OCI-LY7 (cell line): ENCODE data around the gene PSKH1. TPM values are rescaled to one million over a fixed set of nuclear protein-coding genes. Genes with fewer than 3 reads are reported as not detected.

ENCODE experiments used
- BruUV-seq: library from RNA; stranded (reverse); fragments of 400-500 nt; replicated peaks from 2 replicates; lab custom pipeline; 2021; lab: Mats Ljungman, UMichigan
- CTCF ChIA-PET: fragments of 300-600 bp; sonication (Branson Sonifier 250); formaldehyde crosslinking; loops from one replicate; lab custom pipeline; 2022; ENCODE audit warnings: antibody characterized with exemption; ENCODE audit not compliant: unreplicated experiment; lab: Charles Lee
- POLR2A ChIA-PET: fragments of 300-600 bp; sonication (Branson Sonifier 250); formaldehyde crosslinking; loops from one replicate; lab custom pipeline; 2022; ENCODE audit warnings: antibody characterized with exemption; lab: Charles Lee
- DNase-seq: peaks from one replicate; pipeline ENCODE4 v3.0.0-alpha.2; 2015; ENCODE audit warnings: low spot score
- H2AFZ ChIP-seq: fragments of 200-600 bp; sonication (generic), shearing (Covaris generic); 2 replicates; pipeline ENCODE4 v1.6.1; 2014; ENCODE audit warnings: mild to moderate bottlenecking, antibody characterized with exemption, low read length, moderate library complexity
- H3K27ac ChIP-seq: fragments of 200-600 bp; sonication (generic); 2 replicates; pipeline ENCODE4 v1.5.1; 2014; ENCODE audit warnings: mixed run types, low read depth, mild to moderate bottlenecking, moderate library complexity, low read length, inconsistent platforms; ENCODE audit not compliant: poor library complexity, severe bottlenecking
- H3K36me3 ChIP-seq: fragments of 200-600 bp; sonication (generic); 2 replicates; pipeline ENCODE4 v1.6.1; 2014; ENCODE audit warnings: mild to moderate bottlenecking, antibody characterized with exemption, low read length, moderate library complexity, mixed read lengths; ENCODE audit not compliant: insufficient read depth
- H3K4me1 ChIP-seq: fragments of 200-600 bp; sonication (generic); 2 replicates; pipeline ENCODE4 v1.5.1; 2014; ENCODE audit warnings: mild to moderate bottlenecking, low read length; ENCODE audit not compliant: insufficient read depth, poor library complexity, severe bottlenecking
- H3K4me2 ChIP-seq: fragments of 200-600 bp; sonication (generic); 2 replicates; pipeline ENCODE4 v1.6.1; 2014; ENCODE audit warnings: mild to moderate bottlenecking, low read length
- H3K4me3 ChIP-seq: fragments of 200-600 bp; sonication (generic); 2 replicates; pipeline ENCODE4 v1.5.1; 2014; ENCODE audit warnings: mild to moderate bottlenecking, low read depth, low read length; ENCODE audit not compliant: poor library complexity, severe bottlenecking
- H3K79me2 ChIP-seq: fragments of 200-600 bp; sonication (generic); 2 replicates; pipeline ENCODE4 v1.6.1; 2016; ENCODE audit warnings: low read depth, mild to moderate bottlenecking, low read length, moderate library complexity, mixed read lengths; ENCODE audit not compliant: insufficient read depth
- H3K9me2 ChIP-seq: fragments of 200-600 bp; sonication (generic); 2 replicates; pipeline ENCODE4 v1.6.1; 2016; ENCODE audit warnings: mild to moderate bottlenecking, low read length, mixed read lengths; ENCODE audit not compliant: insufficient read depth
- H3K9me3 ChIP-seq: fragments of 200-600 bp; sonication (generic); 2 replicates; pipeline ENCODE4 v1.6.1; 2014; ENCODE audit warnings: mild to moderate bottlenecking, mixed run types, low read length, mixed read lengths
- H4K20me1 ChIP-seq: fragments of 200-600 bp; sonication (generic); 2 replicates; pipeline ENCODE4 v1.6.1; 2014; ENCODE audit warnings: mild to moderate bottlenecking, antibody characterized with exemption, low read length, moderate library complexity, mixed read lengths; ENCODE audit not compliant: insufficient read depth
- EZH2phosphoT487 ChIP-seq: fragments of 200-600 bp; sonication (generic); IDR thresholded peaks from 2 replicates; pipeline ENCODE4 v1.6.1; 2018; ENCODE audit warnings: low read depth, borderline replicate concordance, mild to moderate bottlenecking, mixed run types, antibody characterized with exemption, low read length, moderate library complexity, mixed read lengths
- intact Hi-C: fragments of 100-400 bp; cut with micrococcal nuclease; formaldehyde crosslinking; loops from one replicate; pipeline ENCODE4 v1.10.0; 2022; ENCODE audit not compliant: unreplicated experiment
- total RNA-seq, 2 experiments: library from RNA; depleted of rRNA in 1 of 2; stranded (reverse); fragments of >200 nt in 1 of 2; shearing (Covaris generic) in 1 of 2; gene quantifications; 2 replicates each; pipeline ENCODE4 v1.2.3, GENCODE V29; 2014 to 2022
- TF ChIP-seq, protein P1 (sequence below): fragments of 200-600 bp; sonication (generic); conservative IDR thresholded peaks from 2 replicates; pipeline ENCODE4 v1.5.1; 2014; ENCODE audit warnings: mild to moderate bottlenecking, antibody characterized with exemption, low read length, moderate library complexity, mixed read lengths

The PSKH1 gene
- total RNA-seq, 2 experiments from 2014 or later = 10.4 to 27.1 TPM

DNA sequence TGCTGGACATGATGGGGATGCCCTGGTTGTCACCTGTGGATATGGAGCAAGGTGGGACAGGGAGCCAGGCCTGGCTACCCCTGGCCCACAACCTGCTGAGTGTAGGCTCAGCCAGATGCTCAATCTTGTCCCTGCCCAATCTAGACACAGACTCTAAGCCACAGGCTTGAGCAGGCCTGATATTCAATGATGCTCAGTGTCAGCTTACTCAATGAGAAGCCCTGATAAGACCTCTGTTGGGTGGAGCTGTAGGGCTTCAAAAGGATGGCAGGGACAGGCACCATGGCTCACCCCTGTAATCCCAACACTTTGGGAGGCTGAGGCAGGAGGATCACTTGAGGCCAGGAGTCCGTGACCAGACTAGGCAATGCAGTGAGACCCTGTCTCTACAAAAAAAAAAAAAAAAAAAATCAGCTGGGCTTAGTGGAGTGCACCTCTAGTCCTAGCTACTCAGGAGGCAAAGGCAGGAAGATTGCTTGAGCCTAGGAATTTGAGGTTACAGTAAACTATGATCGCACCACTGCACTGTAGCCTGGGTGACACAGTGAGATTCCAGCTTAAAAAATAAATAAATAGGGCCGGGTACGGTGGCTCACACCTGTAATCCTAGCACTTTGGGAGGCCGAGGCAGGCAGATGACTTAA is 47.5 kb downstream of the PSKH1 start:
- CTCF ChIA-PET = no interaction called here
- H3K79me2 ChIP-seq = no peaks in the 10 kb centered on the region
- no peak for DNase-seq
- no peaks in the 10 kb centered on the region for H4K20me1 ChIP-seq
- H3K36me3 ChIP-seq = no peaks in the 10 kb centered on the region
- H2AFZ ChIP-seq = no peak overlapping the region
- no TSS peak for BruUV-seq
- no peak overlapping the region for H3K4me2 ChIP-seq
- TF ChIP-seq, protein P1, sequence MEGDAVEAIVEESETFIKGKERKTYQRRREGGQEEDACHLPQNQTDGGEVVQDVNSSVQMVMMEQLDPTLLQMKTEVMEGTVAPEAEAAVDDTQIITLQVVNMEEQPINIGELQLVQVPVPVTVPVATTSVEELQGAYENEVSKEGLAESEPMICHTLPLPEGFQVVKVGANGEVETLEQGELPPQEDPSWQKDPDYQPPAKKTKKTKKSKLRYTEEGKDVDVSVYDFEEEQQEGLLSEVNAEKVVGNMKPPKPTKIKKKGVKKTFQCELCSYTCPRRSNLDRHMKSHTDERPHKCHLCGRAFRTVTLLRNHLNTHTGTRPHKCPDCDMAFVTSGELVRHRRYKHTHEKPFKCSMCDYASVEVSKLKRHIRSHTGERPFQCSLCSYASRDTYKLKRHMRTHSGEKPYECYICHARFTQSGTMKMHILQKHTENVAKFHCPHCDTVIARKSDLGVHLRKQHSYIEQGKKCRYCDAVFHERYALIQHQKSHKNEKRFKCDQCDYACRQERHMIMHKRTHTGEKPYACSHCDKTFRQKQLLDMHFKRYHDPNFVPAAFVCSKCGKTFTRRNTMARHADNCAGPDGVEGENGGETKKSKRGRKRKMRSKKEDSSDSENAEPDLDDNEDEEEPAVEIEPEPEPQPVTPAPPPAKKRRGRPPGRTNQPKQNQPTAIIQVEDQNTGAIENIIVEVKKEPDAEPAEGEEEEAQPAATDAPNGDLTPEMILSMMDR = no peak
- no peak for TF ChIP-seq EZH2phosphoT487
- peaks cover 25% of the 10 kb centered on the region for H3K4me1 ChIP-seq
- POLR2A ChIA-PET = interaction anchor here (0.6 kb wide), 1 partner anchor 51 kb away, joined by 3 read pairs; no protein-coding TSS in a partner anchor
- no peaks in the 10 kb centered on the region for H3K9me2 ChIP-seq
- H3K27ac ChIP-seq = no peak overlapping the region
- H3K4me3 ChIP-seq = no peak overlapping the region
- intact Hi-C loops = no loop called here
- no peaks in the 10 kb centered on the region for H3K9me3 ChIP-seq

- POLR2A ChIA-PET = no interaction called here
- BruUV-seq = no TSS peak
Observed at GRCh38 chr16:67941469-67942199, 48.6 kb downstream of the PSKH1 start.

More at GRCh38 chr16:67941469-67942199, 48.6 kb downstream of the PSKH1 start:
- H3K9me2 ChIP-seq = no peaks in the 10 kb centered on the region
- H4K20me1 ChIP-seq = no peaks in the 10 kb centered on the region
- no peaks in the 10 kb centered on the region for H3K9me3 ChIP-seq
- H2AFZ ChIP-seq = no peak overlapping the region
- H3K27ac ChIP-seq = no peak overlapping the region
- intact Hi-C loops = no loop called here
- no peak for TF ChIP-seq EZH2phosphoT487
- TF ChIP-seq, protein P1 = no peak
- no peaks in the 10 kb centered on the region for H3K36me3 ChIP-seq
- CTCF ChIA-PET = no interaction called here
- H3K4me2 ChIP-seq = no peak overlapping the region
- no peak overlapping the region for H3K4me3 ChIP-seq
- DNase-seq = no peak
- no peaks in the 10 kb centered on the region for H3K79me2 ChIP-seq
- peaks cover 25% of the 10 kb centered on the region for H3K4me1 ChIP-seq
